ENCODE measurements around the gene IRF1. TPM values are rescaled to one million over a fixed set of nuclear protein-coding genes. Genes with fewer than 3 reads are reported as not detected.
"Not testable (repeated sequence)": the region's sequence is repeated elsewhere in the genome, so short reads cannot be mapped to it uniquely, and the experiment has no call there.

Gene IRF1
- total and polyA plus RNA-seq, 2 of the 4 experiments (the other 2 are of a cell fraction) = 11.1 to 18.9 TPM

DNA sequence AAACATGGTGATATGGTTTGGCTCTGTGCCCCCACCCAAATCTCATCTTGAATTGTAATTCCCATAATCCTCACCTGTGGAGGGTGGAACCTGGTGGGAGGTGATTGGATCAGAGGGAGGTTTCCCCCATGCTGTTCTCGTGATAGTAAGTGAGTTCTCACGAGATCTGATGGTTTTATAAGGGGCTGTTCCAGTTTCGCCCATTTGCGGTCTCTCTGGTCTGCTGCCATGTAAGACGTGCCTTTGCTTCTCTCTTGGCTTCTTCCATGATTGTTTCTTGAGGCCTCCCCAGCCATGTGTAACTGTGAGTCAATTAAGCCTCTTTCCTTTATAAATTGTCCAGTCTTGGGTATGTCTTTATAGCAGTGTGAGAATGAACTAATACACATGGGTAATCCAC, 34.3 kb upstream of the IRF1 start:
- BruUV-seq (replicated peaks); H3K4ac ChIP-seq (ENCODE audit: low read depth, low read length); DNase-seq; H2BK20ac ChIP-seq (ENCODE audit: low read depth, low read length); H4K8ac ChIP-seq (ENCODE audit: low read depth in 2 of 2, low read length in 2 of 2); H3K56ac ChIP-seq (ENCODE audit: extremely low read depth, insufficient read depth, low read length); H3K9me3 ChIP-seq (ENCODE audit: control insufficient read depth, insufficient read depth, low read length); H3K9me1 ChIP-seq (ENCODE audit: insufficient read depth, low read length); H2BK120ac ChIP-seq (ENCODE audit: low read depth, low read length); H3K27ac ChIP-seq (ENCODE audit: insufficient read depth, low read length); H2BK5ac ChIP-seq (ENCODE audit: low read depth, low read length, poor library complexity, severe bottlenecking); H3K9ac ChIP-seq (ENCODE audit: low read depth, low read length); H2AFZ ChIP-seq (replicated peaks; ENCODE audit: low read length, poor library complexity); H2AK9ac ChIP-seq (replicated peaks; ENCODE audit: low read depth, low read length, poor library complexity); ATAC-seq (ENCODE audit: low read depth); H2BK15ac ChIP-seq (ENCODE audit: low read depth, low read length); H3K79me1 ChIP-seq (ENCODE audit: low read depth in 1 of 2, low read length in 2 of 2); H3K14ac ChIP-seq (replicated peaks; ENCODE audit: low read depth, low read length); H3K4me2 ChIP-seq (ENCODE audit: low read depth, low read length); H2AK5ac ChIP-seq (ENCODE audit: low read depth, low read length); H3K4me1 ChIP-seq (ENCODE audit: control insufficient read depth, insufficient read depth, low read length); H3K23ac ChIP-seq (ENCODE audit: low read depth, low read length); H3K4me3 ChIP-seq (ENCODE audit: insufficient read depth, low read depth, low read length); H3K36me3 ChIP-seq (ENCODE audit: control insufficient read depth, insufficient read depth, low read length); H4K91ac ChIP-seq (ENCODE audit: insufficient read depth, low read depth, low read length); CTCF ChIA-PET; H4K20me1 ChIP-seq (ENCODE audit: insufficient read depth, low read length); dilution Hi-C loops (cut with HindIII; ENCODE audit: low sequenced_read_pairs, unreplicated experiment); H4K5ac ChIP-seq (ENCODE audit: low read depth, low read length); H3K18ac ChIP-seq (ENCODE audit: low read depth, low read length); POLR2A ChIA-PET (ENCODE audit: unreplicated experiment): not testable (repeated sequence)
- peaks cover 13% of the 10 kb centered on the region for H3K27me3 ChIP-seq (ENCODE audit: control insufficient read depth, insufficient read depth, low read length)
- in situ Hi-C loops (cut with MboI; ENCODE audit: low sequenced_read_pairs) (loop anchor here (10.0 kb wide), 1 partner anchor 190 kb away; no protein-coding TSS in a partner anchor), intact Hi-C loops (cut with micrococcal nuclease) (loop anchor here (5.0 to 10.0 kb wide), 2 partner anchors 180 to 297 kb away; no protein-coding TSS in a partner anchor)
- WGBS, 2 experiments (ENCODE audit: extremely low coverage in 2 of 2, insufficient read length in 1 of 2) = no CpG with 5 or more reads among the region's 5 CpGs

DNA sequence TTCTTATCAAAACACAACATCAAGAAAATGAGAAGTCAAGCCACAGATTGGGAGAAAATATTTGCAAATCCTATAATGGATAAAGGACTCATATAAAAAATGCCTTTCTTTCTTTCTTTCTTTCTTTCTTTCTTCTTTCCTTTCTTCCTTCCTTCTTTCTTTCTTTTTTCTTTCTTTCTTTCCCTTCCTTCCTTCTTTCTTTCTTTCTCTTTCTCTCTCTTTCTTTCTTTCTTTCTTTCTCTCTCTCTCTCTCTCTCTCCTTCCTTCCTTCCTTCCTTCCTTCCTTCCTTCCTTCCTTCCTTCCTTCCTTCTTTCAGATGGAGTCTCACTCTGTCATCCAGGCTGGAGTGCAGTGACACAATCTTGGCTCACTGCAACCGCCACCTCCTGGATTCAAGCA, 31.5 kb upstream of the IRF1 start:
- H3K23ac ChIP-seq (ENCODE audit: low read depth, low read length); H2BK15ac ChIP-seq (ENCODE audit: low read depth, low read length); H2AK9ac ChIP-seq (replicated peaks; ENCODE audit: low read depth, low read length, poor library complexity); H2AK5ac ChIP-seq (ENCODE audit: low read depth, low read length); H3K27ac ChIP-seq (ENCODE audit: insufficient read depth, low read length); H3K27me3 ChIP-seq (ENCODE audit: control insufficient read depth, insufficient read depth, low read length); H2BK20ac ChIP-seq (ENCODE audit: low read depth, low read length); H4K20me1 ChIP-seq (ENCODE audit: insufficient read depth, low read length); H3K36me3 ChIP-seq (ENCODE audit: control insufficient read depth, insufficient read depth, low read length); H3K9ac ChIP-seq (ENCODE audit: low read depth, low read length); H2AFZ ChIP-seq (replicated peaks; ENCODE audit: low read length, poor library complexity); H3K9me3 ChIP-seq (ENCODE audit: control insufficient read depth, insufficient read depth, low read length); dilution Hi-C loops (cut with HindIII; ENCODE audit: low sequenced_read_pairs, unreplicated experiment); H3K4me3 ChIP-seq (ENCODE audit: insufficient read depth, low read depth, low read length); H2BK120ac ChIP-seq (ENCODE audit: low read depth, low read length); H3K18ac ChIP-seq (ENCODE audit: low read depth, low read length); H3K4me2 ChIP-seq (ENCODE audit: low read depth, low read length); H4K5ac ChIP-seq (ENCODE audit: low read depth, low read length); POLR2A ChIA-PET (ENCODE audit: unreplicated experiment); H3K56ac ChIP-seq (ENCODE audit: extremely low read depth, insufficient read depth, low read length); H4K91ac ChIP-seq (ENCODE audit: insufficient read depth, low read depth, low read length); H4K8ac ChIP-seq (ENCODE audit: low read depth in 2 of 2, low read length in 2 of 2); ATAC-seq (ENCODE audit: low read depth); H3K4ac ChIP-seq (ENCODE audit: low read depth, low read length); H3K14ac ChIP-seq (replicated peaks; ENCODE audit: low read depth, low read length); H3K9me1 ChIP-seq (ENCODE audit: insufficient read depth, low read length); H3K79me1 ChIP-seq (ENCODE audit: low read depth in 1 of 2, low read length in 2 of 2); DNase-seq; H3K4me1 ChIP-seq (ENCODE audit: control insufficient read depth, insufficient read depth, low read length); H2BK5ac ChIP-seq (ENCODE audit: low read depth, low read length, poor library complexity, severe bottlenecking); BruUV-seq (replicated peaks): not testable (repeated sequence)
- no CpG with 5 or more reads among the region's 1 CpG for WGBS, 2 experiments (ENCODE audit: extremely low coverage in 2 of 2, insufficient read length in 1 of 2)
- in situ Hi-C loops (cut with MboI; ENCODE audit: low sequenced_read_pairs) (loop anchor here (10.0 kb wide), 1 partner anchor 193 kb away; no protein-coding TSS in a partner anchor), intact Hi-C loops (cut with micrococcal nuclease) (loop anchor here (10.0 kb wide), 1 partner anchor 183 kb away; no protein-coding TSS in a partner anchor)
- CTCF ChIA-PET = interaction anchor here (1.7 kb wide), 1 partner anchor 15 kb away, joined by 3 read pairs; no protein-coding TSS in a partner anchor
